ENCODE measurements around the gene ALG9.

GRCh38 chr11:111798279-111798678, 73.1 kb downstream of the ALG9 start:
- no peak for TF ChIP-seq EZH2 (IDR thresholded peaks at IDR 0.05)
- no peak for TF ChIP-seq CTCF (IDR thresholded peaks at IDR 0.05 in 2 of 3, conservative IDR thresholded peaks at IDR 0.05 in 1 of 3; ENCODE audit: borderline replicate concordance in 1 of 3, insufficient read depth in 1 of 3, low read depth in 2 of 3, low read length in 2 of 3)

Data from HCT116 (cell line).